ENCODE results near the gene GSTT4. TPM values are rescaled to one million over a fixed set of nuclear protein-coding genes. Genes with fewer than 3 reads are reported as not detected.

GSTT4 gene
- polyA plus RNA-seq, 2 of the 4 experiments (the other 2 are of a cell fraction): not detected

- POLR2A ChIA-PET: no interaction called here
- H3K27ac ChIP-seq: no peak overlapping the region
- H3K4me3 ChIP-seq: no peak overlapping the region
- H3K4me2 ChIP-seq: no peak overlapping the region
- 80% methylated on average over 2 of the region's 2 CpGs for WGBS (ENCODE audit: missing lambda C conversion rate)
- H3K9me3 ChIP-seq: no peaks in the 10 kb centered on the region
- no peak for FAIRE-seq
- DNase-seq (ENCODE audit: low read depth in 1 of 2, low spot score in 1 of 2): no peak
- CTCF ChIA-PET: interaction anchor here (1.3 to 1.4 kb wide), 2 partner anchors 145 to 165 kb away, joined by 4 to 5 read pairs; no protein-coding TSS in a partner anchor
- TF ChIP-seq HMGXB4 (CRISPR knock-in tag; IDR thresholded peaks at IDR 0.05; ENCODE audit: borderline replicate concordance): no peak
- TF ChIP-seq HOXB5 (CRISPR knock-in tag; IDR thresholded peaks at IDR 0.05): no peak
- TF ChIP-seq CBX2 (IDR thresholded peaks at IDR 0.05; ENCODE audit: borderline replicate concordance, low read depth): no peak
- no peak for TF ChIP-seq KDM1A (IDR thresholded peaks at IDR 0.05; ENCODE audit: low read depth)
- no peak for TF ChIP-seq JUN (IDR thresholded peaks at IDR 0.05)
- H3K4me1 ChIP-seq: peaks cover 4% of the 10 kb centered on the region; the same call in 2 of the 3 replicates
- no peak for ATAC-seq
Measured at GRCh38 chr22:24010018-24010391, 4.8 kb upstream of the GSTT4 start.

GRCh38 chr22:24009227-24010017 is 4.2 kb upstream of the GSTT4 start:
- ATAC-seq (no peak), FAIRE-seq (no peak), DNase-seq (ENCODE audit: low read depth in 1 of 2, low spot score in 1 of 2) (no peak)
- Histone ChIP-seq H3K4me1 (peaks cover 4% of the 10 kb centered on the region; the same call in 2 of the 3 replicates), H3K4me3 (no peak overlapping the region), H3K9me3 (no peaks in the 10 kb centered on the region), H3K27ac (no peak overlapping the region), H3K4me2 (no peak overlapping the region)
- 85% methylated on average over 7 of the region's 7 CpGs for WGBS (ENCODE audit: missing lambda C conversion rate)
- ChIA-PET POLR2A (no interaction called here), CTCF (interaction anchor here (1.3 to 1.4 kb wide), 2 partner anchors 145 to 166 kb away, joined by 4 to 5 read pairs; no protein-coding TSS in a partner anchor)
- TF ChIP-seq CBX2 (IDR thresholded peaks at IDR 0.05; ENCODE audit: borderline replicate concordance, low read depth): no peak

GRCh38 chr22:24008381-24009226 is 3.4 kb upstream of the GSTT4 start:
- peaks cover 4% of the 10 kb centered on the region; the same call in 2 of the 3 replicates for H3K4me1 ChIP-seq
- TF ChIP-seq HES2 (IDR thresholded peaks at IDR 0.05): no peak
- TF ChIP-seq NPAS2 (CRISPR knock-in tag; IDR thresholded peaks at IDR 0.05; ENCODE audit: borderline replicate concordance): no peak
- no peak for TF ChIP-seq CBX2 (IDR thresholded peaks at IDR 0.05; ENCODE audit: borderline replicate concordance, low read depth)
- TF ChIP-seq NFE2L2 (conservative IDR thresholded peaks at IDR 0.05; ENCODE audit: low read length): no peak
- no peak for TF ChIP-seq NR3C1 (IDR thresholded peaks at IDR 0.05)
- no peak for TF ChIP-seq HOXB13 (CRISPR knock-in tag; IDR thresholded peaks at IDR 0.05; ENCODE audit: low read depth)
- ChIA-PET CTCF (interaction anchor here (1.3 kb wide), 2 partner anchors 24 to 181 kb away, joined by 4 to 5 read pairs; no protein-coding TSS in a partner anchor), POLR2A (no interaction called here)
- WGBS (ENCODE audit: missing lambda C conversion rate): 73% methylated on average over 6 of the region's 6 CpGs
- no peak overlapping the region for H3K4me2 ChIP-seq
- FAIRE-seq (no peak), ATAC-seq (no peak), DNase-seq (ENCODE audit: low read depth in 1 of 2, low spot score in 1 of 2) (no peak)
- H3K27ac ChIP-seq: no peak overlapping the region
- H3K9me3 ChIP-seq: no peaks in the 10 kb centered on the region
- no peak overlapping the region for H3K4me3 ChIP-seq

GRCh38 chr22:24008022-24008283 is 2.7 kb upstream of the GSTT4 start:
- no peak overlapping the region for H3K4me3 ChIP-seq
- peaks cover 4% of the 10 kb centered on the region; the same call in 2 of the 3 replicates for H3K4me1 ChIP-seq
- no peak for ATAC-seq
- H3K4me2 ChIP-seq: no peak overlapping the region
- H3K9me3 ChIP-seq: no peaks in the 10 kb centered on the region
- no CpG with 5 or more reads among the region's 1 CpG for WGBS (ENCODE audit: missing lambda C conversion rate)
- TF ChIP-seq JUN (IDR thresholded peaks at IDR 0.05): no peak
- no peak for TF ChIP-seq BCL3 (IDR thresholded peaks at IDR 0.05)
- no peak for TF ChIP-seq NFE2L2 (conservative IDR thresholded peaks at IDR 0.05; ENCODE audit: low read length)
- no peak for TF ChIP-seq HDAC2 (IDR thresholded peaks at IDR 0.05)
- no peak for TF ChIP-seq CBX2 (IDR thresholded peaks at IDR 0.05; ENCODE audit: borderline replicate concordance, low read depth)
- no peak for TF ChIP-seq NR3C1 (IDR thresholded peaks at IDR 0.05)
- no peak for TF ChIP-seq KDM1A (IDR thresholded peaks at IDR 0.05; ENCODE audit: low read depth)
- TF ChIP-seq BHLHE40 (IDR thresholded peaks at IDR 0.05; ENCODE audit: low read depth, low read length): no peak
- TF ChIP-seq E2F6 (IDR thresholded peaks at IDR 0.05; ENCODE audit: borderline replicate concordance, low read depth): no peak
- no peak for TF ChIP-seq HES2 (IDR thresholded peaks at IDR 0.05)
- no peak for TF ChIP-seq HEYL (CRISPR knock-in tag; IDR thresholded peaks at IDR 0.05)
- no peak for TF ChIP-seq SREBF2 (IDR thresholded peaks at IDR 0.05)
- no peak for DNase-seq (ENCODE audit: low read depth in 1 of 2, low spot score in 1 of 2)
- POLR2A ChIA-PET: no interaction called here
- H3K27ac ChIP-seq: no peak overlapping the region
- CTCF ChIA-PET: interaction anchor here (1.3 kb wide), 2 partner anchors 24 to 182 kb away, joined by 4 to 5 read pairs; no protein-coding TSS in a partner anchor
- no peak for FAIRE-seq

Measured in A549 (cell line).